MG63 (cell line): Measurements from ENCODE around the gene EEF1A2. TPM values are rescaled to one million over a fixed set of nuclear protein-coding genes. Genes with fewer than 3 reads are reported as not detected.
"Not testable (repeated sequence)": the region's sequence is repeated elsewhere in the genome, so short reads cannot be mapped to it uniquely, and the experiment has no call there.

Experiments used
- DNase-seq: peaks from one replicate; pipeline ENCODE4 v3.0.0-alpha.2; 2020
- H3K27me3 ChIP-seq: fragments of 250-450 bp; sonication (Bioruptor Pico); 2 replicates; pipeline ENCODE4 v1.5.1; 2020; ENCODE audit warnings: mild to moderate bottlenecking, moderate library complexity
- H3K36me3 ChIP-seq: fragments of 250-450 bp; sonication (Bioruptor Pico); 2 replicates; pipeline ENCODE4 v1.5.1; 2020; ENCODE audit warnings: mild to moderate bottlenecking, moderate library complexity
- H3K4me3 ChIP-seq: fragments of 250-450 bp; sonication (Bioruptor Pico); 2 replicates; pipeline ENCODE4 v1.5.1; 2020; ENCODE audit warnings: mild to moderate bottlenecking, moderate library complexity
- H3K9me3 ChIP-seq: fragments of 250-450 bp; sonication (Bioruptor Pico); 2 replicates; pipeline ENCODE4 v1.5.1; 2020; ENCODE audit warnings: mild to moderate bottlenecking, moderate library complexity
- total RNA-seq: library from RNA; depleted of rRNA; stranded (reverse); fragments of >200 nt; shearing (Covaris generic); gene quantifications from 2 replicates; pipeline ENCODE4 v1.2.3, GENCODE V29; 2014; ENCODE audit warnings: low replicate concordance

The EEF1A2 gene
- total RNA-seq, 1 experiment from 2014 or later = 113 TPM

DNA sequence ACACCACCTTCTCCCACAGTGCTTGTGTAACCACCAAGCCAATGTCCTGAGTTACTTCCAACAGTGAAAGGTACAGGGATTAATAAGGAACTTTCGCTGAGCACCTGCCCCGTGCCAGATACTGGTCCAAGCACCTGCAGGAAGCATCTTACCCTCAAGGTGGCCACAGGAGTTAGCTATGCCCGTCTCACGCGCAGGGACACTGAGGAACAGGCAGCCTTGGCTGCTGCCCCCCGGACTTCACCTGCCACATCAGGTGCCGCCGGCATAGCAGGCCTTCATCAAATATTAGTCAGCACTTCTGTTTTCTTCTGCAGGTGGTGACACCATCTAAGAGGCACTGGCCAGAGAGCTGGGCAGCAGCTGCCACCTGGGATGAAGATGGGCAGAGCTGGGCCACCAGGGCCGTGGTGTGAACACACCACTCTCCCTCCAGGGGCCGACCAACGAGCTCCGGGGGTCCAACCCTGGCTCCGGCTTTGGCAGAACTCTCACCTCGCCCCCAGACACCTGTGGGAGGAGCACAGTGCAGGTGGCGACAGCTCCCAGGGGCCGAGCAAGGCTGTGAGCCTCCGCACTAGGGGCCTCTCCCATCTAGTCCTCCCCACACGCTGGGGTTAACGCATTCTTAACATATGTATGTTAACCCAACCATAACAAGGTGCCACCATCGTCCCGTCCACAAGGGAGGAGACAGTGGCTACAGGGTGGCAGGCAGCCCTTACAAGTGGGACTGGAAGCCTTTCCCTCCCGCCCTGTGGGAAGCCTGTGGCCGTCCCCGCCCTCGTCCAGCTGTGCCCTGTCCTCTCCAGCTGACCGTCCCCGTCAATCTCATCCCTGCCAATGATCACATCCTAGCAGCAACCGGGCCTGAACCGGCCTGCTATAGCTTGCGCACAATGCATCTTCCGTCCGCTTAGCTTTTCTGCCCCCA, 18.8 kb upstream of the EEF1A2 start:
- Histone ChIP-seq H3K9me3 (no peaks in the 10 kb centered on the region), H3K36me3 (peaks cover 14% of the 10 kb centered on the region), H3K27me3 (peaks cover 8% of the 10 kb centered on the region), H3K4me3 (no peak overlapping the region)
- no peak for DNase-seq

DNA sequence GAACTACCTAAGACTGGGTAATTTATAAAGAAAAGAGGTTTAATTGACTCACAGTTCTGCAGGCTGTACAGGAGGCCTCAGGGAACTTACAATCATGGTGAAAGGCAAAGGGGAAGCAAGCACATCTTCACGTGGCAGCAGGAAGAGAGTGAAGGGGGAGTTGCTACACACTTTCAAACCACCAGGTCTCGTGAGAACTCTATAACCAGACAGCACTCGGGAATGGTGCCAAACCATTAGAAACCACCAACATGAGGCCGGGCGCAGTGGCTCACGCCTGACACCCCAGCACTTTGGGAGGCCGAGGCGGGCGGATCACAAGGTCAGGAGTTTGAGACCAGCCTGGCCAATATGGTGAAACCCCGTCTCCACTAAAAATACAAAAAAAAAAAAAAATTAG, 15.6 kb upstream of the EEF1A2 start:
- H3K4me3 ChIP-seq, H3K36me3 ChIP-seq, DNase-seq, H3K9me3 ChIP-seq: not testable (repeated sequence)
- H3K27me3 ChIP-seq = peaks cover 21% of the 10 kb centered on the region

DNA sequence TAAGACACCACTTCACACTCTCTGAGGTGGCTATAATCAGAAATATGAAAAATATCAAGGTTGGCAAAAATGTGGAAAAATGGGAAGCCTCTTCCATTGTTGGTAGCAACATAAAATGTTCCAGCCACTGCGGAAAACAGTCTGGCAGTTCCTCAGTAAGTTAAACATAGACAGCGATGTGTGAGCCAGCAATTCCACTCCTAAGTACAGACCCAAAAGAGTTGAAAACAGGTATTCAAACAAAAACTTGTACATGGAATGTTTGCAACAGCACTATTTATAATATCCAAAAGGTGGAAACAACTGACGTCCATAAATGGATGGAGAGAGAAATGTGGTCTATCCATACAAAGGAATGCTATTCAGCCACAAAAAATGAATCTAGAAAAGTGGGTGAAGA, 14.3 kb upstream of the EEF1A2 start:
- no peak for DNase-seq
- Histone ChIP-seq H3K9me3 (no peaks in the 10 kb centered on the region), H3K27me3 (peaks cover 24% of the 10 kb centered on the region), H3K36me3 (no peaks in the 10 kb centered on the region), H3K4me3 (no peak overlapping the region)

DNA sequence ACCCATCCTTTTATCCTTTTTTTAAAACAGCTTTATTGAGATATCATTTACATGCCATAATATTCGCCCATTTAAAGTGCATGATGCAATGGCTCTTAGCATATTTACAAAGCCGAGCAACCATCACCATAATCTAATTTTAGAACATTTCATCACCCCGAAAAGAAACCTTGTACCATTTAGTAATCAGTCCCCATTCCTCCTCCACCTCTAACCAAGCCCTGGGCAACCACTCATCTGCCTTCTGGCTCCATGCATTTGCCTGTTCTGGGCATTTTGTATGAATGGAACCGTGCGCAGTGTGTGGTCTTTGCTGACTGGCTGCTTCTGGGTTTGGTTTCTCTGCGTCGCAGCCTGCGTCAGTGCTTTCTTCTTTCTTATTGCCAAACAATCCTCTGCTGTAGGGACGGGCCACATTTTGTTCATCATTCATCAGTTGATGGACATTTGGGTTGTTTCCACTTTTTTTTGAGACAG, 10.2 kb upstream of the EEF1A2 start:
- peaks cover 4% of the 10 kb centered on the region for H3K9me3 ChIP-seq
- H3K36me3 ChIP-seq = no peaks in the 10 kb centered on the region
- no peak for DNase-seq
- peaks cover 21% of the 10 kb centered on the region for H3K27me3 ChIP-seq
- H3K4me3 ChIP-seq = no peak overlapping the region

DNA sequence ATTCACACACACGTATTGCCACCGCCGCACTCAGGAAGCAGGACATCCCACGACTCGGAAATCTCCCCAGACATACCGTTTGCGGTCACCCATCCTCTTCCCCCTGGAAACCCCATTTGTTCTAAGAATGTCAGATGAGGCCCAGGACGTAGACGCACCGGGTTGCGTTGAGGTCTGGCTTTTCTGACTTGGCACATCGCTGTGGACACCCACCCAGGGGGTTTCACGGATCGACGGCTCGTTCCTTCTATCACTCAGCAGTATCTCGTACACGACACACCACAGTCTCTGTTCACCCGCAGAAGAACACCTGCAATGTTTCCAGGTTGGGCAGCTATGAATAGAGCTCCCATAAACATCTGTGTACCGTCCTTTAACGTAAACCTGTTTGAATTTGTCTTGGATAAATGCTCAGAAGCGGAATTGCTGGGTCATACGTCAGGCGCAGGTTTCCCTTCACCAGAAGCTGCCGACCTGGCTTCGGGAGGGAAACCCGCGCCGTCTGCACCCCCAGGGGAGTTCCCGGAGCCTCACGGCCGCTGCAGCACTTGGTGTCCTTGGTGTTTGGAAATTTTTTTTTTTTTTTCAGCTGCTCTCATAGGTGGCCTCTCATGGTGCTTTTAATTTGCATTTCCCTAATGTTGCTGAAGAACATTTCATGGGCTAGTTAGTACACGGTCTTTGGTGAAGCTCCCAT, 9.3 kb upstream of the EEF1A2 start:
- Histone ChIP-seq H3K36me3 (no peaks in the 10 kb centered on the region), H3K4me3 (no peak overlapping the region), H3K9me3 (peaks cover 4% of the 10 kb centered on the region), H3K27me3 (peaks cover 21% of the 10 kb centered on the region)
- no peak for DNase-seq

DNA sequence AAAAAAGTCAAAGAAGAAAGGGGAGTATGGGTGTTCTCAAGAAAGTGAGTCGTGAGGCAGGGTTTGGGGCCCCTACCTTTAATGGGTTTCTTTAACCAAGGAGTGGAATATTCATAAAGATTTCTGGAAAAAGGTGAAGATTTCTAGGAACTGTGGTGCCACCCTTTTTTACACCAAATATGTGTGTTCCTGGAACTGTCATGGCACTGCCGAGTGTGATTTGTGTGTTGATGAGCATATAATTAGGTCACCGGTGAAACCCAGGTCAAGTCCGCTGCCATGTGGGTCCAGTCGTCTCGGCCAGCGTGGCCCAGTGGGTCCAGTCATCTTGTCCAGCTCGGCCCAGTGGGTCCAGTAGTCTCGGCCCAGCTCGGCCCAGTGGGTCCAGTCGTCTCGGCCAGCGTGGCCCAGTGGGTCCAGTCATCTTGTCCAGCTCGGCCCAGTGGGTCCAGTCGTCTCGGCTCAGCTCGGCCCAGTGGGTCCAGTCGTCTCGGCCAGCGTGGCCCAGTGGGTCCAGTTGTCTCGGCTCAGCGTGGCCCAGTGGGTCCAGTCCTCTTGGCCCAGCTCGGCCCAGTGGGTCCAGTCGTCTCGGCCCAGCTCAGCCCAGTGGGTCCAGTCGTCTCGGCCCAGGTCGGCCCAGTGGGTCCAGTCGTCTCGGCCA, 8.3 kb upstream of the EEF1A2 start:
- peaks cover 14% of the 10 kb centered on the region for H3K27me3 ChIP-seq
- peaks cover 4% of the 10 kb centered on the region for H3K9me3 ChIP-seq
- no peaks in the 10 kb centered on the region for H3K36me3 ChIP-seq
- no peak for DNase-seq
- H3K4me3 ChIP-seq = no peak overlapping the region

DNA sequence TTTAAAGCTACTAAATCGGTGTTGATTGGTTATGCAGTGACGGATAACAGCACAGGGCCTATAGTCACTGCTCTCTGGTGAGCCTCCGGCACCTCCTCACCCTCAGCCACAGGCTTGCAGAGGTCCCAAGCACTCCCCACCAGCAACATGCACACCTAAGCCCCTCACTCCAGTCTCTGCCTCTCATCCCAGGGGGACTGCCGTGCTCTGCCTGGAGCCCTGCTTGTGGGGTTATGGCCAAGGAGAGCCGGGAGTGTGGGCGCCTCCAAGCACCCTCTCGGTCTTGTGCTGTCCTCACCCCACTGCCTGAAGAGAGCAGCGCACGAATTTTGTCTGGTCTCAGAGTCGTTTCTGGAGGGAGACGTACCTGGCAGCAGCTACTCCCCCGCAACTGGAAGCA, 6.8 kb upstream of the EEF1A2 start:
- no peak for DNase-seq
- Histone ChIP-seq H3K27me3 (peaks cover 4% of the 10 kb centered on the region), H3K4me3 (no peak overlapping the region), H3K36me3 (no peaks in the 10 kb centered on the region), H3K9me3 (peaks cover 4% of the 10 kb centered on the region)

DNA sequence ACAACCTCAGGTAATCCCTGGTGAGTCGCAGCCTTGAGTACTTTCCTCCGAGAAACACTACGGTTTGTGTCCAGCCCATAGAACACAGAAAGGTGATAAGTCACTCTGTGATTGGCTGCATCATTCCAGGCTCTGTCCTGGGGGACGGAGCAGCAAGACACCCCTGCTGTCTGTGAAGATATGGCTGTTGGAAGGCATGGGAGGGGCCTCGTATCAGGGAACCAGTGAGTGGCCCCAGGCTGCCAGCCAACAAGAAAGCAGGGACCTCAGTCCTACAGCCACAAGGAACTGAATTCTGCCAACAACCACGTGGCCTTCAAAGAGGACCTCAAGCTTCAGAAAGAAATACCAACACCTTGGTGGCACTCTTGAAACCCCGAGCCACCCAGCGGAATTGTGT, 6.4 kb upstream of the EEF1A2 start:
- DNase-seq = no peak
- peaks cover 4% of the 10 kb centered on the region for H3K27me3 ChIP-seq
- no peaks in the 10 kb centered on the region for H3K36me3 ChIP-seq

DNA sequence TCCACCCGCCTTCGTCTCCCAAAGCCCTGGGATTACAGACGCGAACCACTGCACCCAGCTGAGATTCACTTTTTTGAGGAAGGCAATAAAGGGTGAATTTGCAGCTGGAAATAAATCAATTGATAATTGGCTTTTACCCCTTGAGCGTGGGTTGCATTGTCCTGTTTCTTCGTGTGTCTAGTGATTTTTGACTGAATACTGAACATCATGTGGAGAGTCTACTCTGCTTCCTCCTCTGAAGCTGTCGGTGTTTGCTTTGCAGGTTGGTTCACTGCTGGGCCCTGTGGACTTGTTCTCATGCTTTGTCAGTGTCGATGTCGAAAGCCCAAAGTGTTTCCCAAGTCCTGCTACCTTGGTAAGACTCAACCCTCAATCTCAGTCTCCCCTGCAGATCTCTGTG, 5.8 kb upstream of the EEF1A2 start:
- Histone ChIP-seq H3K9me3 (peaks cover 4% of the 10 kb centered on the region), H3K4me3 (no peak overlapping the region), H3K27me3 (peaks cover 4% of the 10 kb centered on the region), H3K36me3 (no peaks in the 10 kb centered on the region)
- no peak for DNase-seq

More for the DNA sequence above, 6.4 kb upstream of the EEF1A2 start:
- Histone ChIP-seq H3K9me3 (peaks cover 4% of the 10 kb centered on the region), H3K4me3 (no peak overlapping the region)

DNA sequence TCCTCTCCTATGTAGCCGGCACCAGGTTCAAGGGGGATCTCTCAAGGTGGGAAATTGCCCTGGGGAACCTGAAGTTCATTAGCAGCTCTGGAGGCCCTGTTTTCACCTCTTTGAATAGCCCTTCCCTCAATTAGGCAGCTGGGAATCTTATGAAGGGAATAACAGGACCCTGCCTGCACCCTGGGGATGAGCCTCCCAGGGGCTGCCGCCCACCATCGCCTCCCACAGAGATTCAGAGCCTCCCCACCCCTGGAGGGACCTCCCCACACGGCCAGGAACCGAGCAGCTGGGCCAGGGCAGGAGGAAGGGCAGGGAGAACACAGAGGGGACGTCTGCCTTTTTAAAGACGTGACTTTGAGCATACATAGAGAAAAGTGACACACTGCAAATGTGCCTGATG, 4.6 kb upstream of the EEF1A2 start:
- Histone ChIP-seq H3K4me3 (no peak overlapping the region), H3K36me3 (no peaks in the 10 kb centered on the region), H3K9me3 (peaks cover 4% of the 10 kb centered on the region), H3K27me3 (no peaks in the 10 kb centered on the region; the same call in 1 of the 2 replicates)
- DNase-seq = no peak

DNA sequence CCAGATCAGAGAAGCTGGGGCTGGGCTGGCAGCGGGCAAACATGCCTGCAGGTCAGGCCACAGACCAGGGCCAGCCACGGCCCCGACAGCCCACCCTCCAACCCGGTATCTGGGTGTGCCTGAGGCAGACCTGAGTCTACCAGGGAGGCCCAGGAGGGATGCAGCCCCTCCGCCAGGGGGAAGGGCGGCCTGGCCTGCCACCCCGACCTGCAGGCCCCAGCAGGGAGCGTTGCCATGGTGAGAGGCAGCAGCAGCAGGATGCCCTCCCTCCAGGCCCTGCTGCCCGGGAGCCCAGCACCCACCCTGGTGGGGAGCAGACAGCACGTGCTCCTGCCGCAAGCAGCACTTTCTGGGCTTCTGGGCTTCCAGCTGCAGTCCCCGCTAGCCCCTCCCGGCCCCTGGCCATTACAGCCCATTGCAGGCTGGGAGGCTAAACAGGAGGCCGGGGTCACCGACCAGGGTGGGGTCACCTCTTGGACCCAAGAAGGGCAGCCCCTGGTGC, 3.8 kb upstream of the EEF1A2 start:
- no peaks in the 10 kb centered on the region; the same call in 1 of the 2 replicates for H3K36me3 ChIP-seq
- no peak for DNase-seq
- H3K27me3 ChIP-seq = no peaks in the 10 kb centered on the region; the same call in 1 of the 2 replicates
- no peak overlapping the region for H3K4me3 ChIP-seq
- peaks cover 4% of the 10 kb centered on the region for H3K9me3 ChIP-seq

DNA sequence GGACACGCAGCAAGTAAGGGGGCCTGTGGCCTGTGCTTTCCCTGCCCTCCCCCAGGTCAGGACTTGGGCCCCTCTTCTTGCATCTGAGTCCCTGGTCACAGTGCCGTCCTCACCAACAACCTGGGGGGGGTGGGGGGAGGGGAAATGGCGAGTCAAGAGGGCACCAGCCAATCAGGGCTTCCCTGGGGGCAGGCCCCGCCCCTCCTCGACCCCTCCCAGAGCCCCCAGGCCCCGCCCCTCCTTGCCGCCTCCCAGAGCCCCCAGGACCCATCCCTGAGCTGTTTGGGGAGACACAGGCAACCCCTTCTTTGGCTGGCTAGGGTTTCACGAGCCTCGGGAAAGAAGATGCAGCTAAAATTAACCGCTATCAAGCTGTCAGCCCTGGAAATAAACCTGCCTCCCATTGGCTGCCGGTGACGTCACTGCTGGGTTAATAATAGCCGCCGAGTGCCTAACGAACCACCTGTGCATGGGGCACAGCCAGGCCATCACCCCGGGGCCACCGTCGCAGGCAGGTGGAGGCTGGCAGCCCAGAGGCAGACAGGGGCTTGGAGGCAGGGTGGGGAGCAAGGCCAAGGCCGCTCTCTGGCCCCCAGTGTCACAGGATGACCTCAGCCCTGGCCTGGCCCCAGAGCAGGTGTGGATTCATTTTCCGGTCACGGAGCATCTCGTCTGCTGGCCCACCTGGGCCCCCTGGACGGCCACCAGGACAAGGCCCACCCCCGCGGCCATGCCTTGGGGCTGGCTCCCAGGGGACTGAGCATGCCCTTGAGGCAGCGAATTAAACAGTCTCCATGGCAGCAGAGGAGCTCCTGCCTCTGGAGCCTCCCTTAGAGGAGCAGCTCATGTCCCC, 3.2 kb upstream of the EEF1A2 start:
- Histone ChIP-seq H3K27me3 (no peaks in the 10 kb centered on the region; the same call in 1 of the 2 replicates), H3K4me3 (no peak overlapping the region), H3K36me3 (no peaks in the 10 kb centered on the region; the same call in 1 of the 2 replicates), H3K9me3 (peaks cover 4% of the 10 kb centered on the region)
- DNase-seq = no peak

DNA sequence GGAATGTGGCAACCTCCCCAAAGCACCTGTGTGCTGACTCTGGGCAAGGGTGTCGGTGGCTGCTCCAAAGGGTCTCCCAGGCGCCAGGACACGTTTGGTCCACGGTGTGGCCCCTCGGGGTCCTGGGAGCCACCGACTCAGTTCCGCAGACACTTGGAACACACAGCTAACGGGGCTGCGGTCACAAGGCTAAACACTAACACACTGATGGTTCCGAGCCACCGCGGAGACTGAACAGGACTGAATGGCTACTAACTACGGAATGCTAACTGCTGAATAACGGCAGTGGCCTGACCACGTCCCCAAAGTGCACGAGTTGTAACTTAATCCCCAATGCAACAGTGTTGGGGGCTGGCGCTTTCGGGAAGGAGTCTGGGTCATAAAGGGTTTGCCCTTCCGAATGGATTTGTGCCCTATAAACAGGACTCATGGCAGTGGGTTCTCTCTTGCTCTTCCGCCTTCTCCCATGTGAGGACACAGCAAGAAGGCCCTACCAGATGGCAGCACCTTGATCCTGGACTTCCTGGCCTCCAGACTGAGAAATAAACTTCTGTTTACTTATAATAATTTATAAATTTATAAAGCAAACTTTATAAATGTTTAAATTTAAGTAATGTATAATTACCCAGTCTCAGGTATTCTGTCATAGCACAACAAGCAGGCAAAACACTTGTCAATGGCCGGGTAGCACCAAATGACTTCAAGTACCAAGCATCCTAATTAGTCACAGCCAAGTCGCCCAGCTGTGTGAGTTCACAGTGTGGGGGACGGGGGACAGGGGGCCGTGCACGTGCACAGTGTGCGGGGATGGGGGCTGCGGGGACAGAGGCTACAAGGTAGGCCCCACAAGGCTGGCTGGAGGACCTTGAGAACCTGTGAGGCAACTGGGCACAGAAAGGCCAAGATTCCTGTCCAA, 2.3 kb upstream of the EEF1A2 start:
- Histone ChIP-seq H3K36me3 (no peaks in the 10 kb centered on the region; the same call in 1 of the 2 replicates), H3K27me3 (no peaks in the 10 kb centered on the region; the same call in 1 of the 2 replicates), H3K9me3 (peaks cover 4% of the 10 kb centered on the region), H3K4me3 (no peak overlapping the region)
- no peak for DNase-seq

DNA sequence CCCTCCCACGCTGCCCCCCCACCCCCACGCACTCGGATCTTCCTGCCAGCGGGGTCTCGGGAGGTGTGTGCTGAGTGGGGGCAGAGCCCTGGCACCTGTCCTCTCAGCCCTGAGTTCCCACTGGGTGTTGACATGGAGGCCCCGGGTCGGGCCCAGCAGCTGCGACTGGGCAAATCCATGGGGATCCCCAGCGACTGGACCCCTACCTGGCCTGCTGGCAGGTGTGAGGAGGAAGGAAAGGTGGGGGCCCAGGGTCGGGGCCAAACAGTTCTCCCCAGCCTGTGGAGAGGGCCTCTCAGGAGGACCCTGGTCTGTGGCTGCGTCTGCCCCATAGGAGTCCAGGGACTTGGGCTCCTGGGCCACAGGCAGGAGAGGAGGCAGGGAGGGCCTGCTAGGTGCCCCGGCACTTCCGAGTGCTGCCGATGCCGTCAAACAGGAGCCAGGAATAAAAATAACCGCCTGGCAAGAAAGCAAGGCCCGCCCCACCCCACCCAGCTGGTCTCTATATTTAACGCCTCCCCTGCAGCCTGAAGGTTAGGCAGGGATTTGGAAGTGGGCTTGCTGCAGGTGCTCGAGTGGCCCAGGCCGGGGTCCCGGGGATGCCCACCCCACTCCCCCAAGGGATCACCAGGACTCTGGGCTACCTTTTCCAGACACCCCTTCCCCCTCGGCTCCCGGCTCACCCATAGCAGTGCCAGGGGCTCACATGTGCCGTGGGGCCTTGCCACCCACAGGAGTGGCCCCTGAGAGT, 1.4 kb upstream of the EEF1A2 start:
- H3K9me3 ChIP-seq = peaks cover 4% of the 10 kb centered on the region
- H3K36me3 ChIP-seq = no peaks in the 10 kb centered on the region; the same call in 1 of the 2 replicates
- no peak for DNase-seq
- H3K27me3 ChIP-seq = no peaks in the 10 kb centered on the region; the same call in 1 of the 2 replicates
- no peak overlapping the region for H3K4me3 ChIP-seq
